K562 (cell line): ENCODE data around the gene BCL11A. TPM values are rescaled to one million over a fixed set of nuclear protein-coding genes. Genes with fewer than 3 reads are reported as not detected.

Source experiments
- ATAC-seq: fragments of 200-7000 bp; cut with Tn5 transposase; 3 replicates; pipeline ENCODE4 v1.9.1; 2020; ENCODE audit warnings: moderate library complexity
- BruUV-seq: library from RNA; stranded (reverse); fragments of 400-500 nt; replicated peaks from 2 replicates; lab custom pipeline; 2021; lab: Mats Ljungman, UMichigan
- CTCF ChIA-PET: fragments of 300-600 bp; formaldehyde crosslinking; extraction: SDS; loops from one replicate; lab custom pipeline; 2021; ENCODE audit warnings: low intra/inter-chr PET ratio; lab: Yijun Ruan, JAX
- POLR2A ChIA-PET: fragments of 300-600, 350-650 bp; sonication (Branson Sonifier 250); formaldehyde crosslinking; extraction: SDS; loops from one replicate; lab custom pipeline; 2021; ENCODE audit warnings: antibody characterized with exemption, inconsistent platforms; lab: Yijun Ruan, JAX
- DNase-seq, 4 experiments: peaks; one replicate each; pipeline versions ENCODE4 v3.0.0 to v3.0.0-alpha.2; 2011 to 2018; ENCODE audit warnings: low spot score in 3 of 4, mixed read lengths in 3 of 4; ENCODE audit errors: extremely low read depth in 1 of 4
- FAIRE-seq: peaks from 2 replicates; lab custom pipeline; 2011; peaks lifted over from hg19 to GRCh38; lab: Jason Lieb, UNC
- H2AFZ ChIP-seq: 2 replicates; pipeline ENCODE4 v1.6.0; 2011; ENCODE audit warnings: low read depth, low read length, control low read depth, inconsistent platforms
- H3K27ac ChIP-seq: fragments of 200-600 bp; 3 replicates; pipeline ENCODE4 v1.8.0; 2011; ENCODE audit warnings: low read depth, mild to moderate bottlenecking, control low read depth, inconsistent platforms, low read length, moderate library complexity, mixed read lengths; ENCODE audit errors: extremely low read depth
- H3K27me3 ChIP-seq, 2 experiments: fragments of 300-600 bp in 1 of 2; 2 replicates in 1 of 2; 3 replicates in 1 of 2; pipeline versions ENCODE4 v1.6.0 to v1.8.0; 2011; ENCODE audit warnings: inconsistent platforms in 2 of 2, low read length in 2 of 2, mild to moderate bottlenecking in 1 of 2, mixed read lengths in 1 of 2, moderate library complexity in 1 of 2; ENCODE audit not compliant: control insufficient read depth in 2 of 2, insufficient read depth in 2 of 2
- H3K36me3 ChIP-seq: fragments of 300-600 bp; 3 replicates; pipeline ENCODE4 v1.8.0; 2011; ENCODE audit warnings: mild to moderate bottlenecking, low read length, inconsistent platforms; ENCODE audit not compliant: control insufficient read depth, insufficient read depth
- H3K4me1 ChIP-seq, 2 experiments: fragments of 200-600 bp in 1 of 2; replicated peaks in 1 of 2; 2 replicates in 1 of 2; 3 replicates in 1 of 2; pipeline versions ENCODE4 v1.5.1 to v1.8.0; 2011; ENCODE audit warnings: inconsistent platforms in 2 of 2, low read length in 2 of 2, mild to moderate bottlenecking in 1 of 2, mixed read lengths in 1 of 2, moderate library complexity in 1 of 2; ENCODE audit not compliant: control insufficient read depth in 2 of 2, insufficient read depth in 2 of 2
- H3K4me2 ChIP-seq: 2 replicates; pipeline ENCODE4 v1.6.1; 2011; ENCODE audit warnings: low read length, control low read depth, inconsistent platforms, mixed read lengths; ENCODE audit not compliant: insufficient read depth
- H3K4me3 ChIP-seq: fragments of 200-600 bp; sonication (generic), shearing (Covaris generic); 2 replicates; pipeline ENCODE4 v1.5.1; 2016; ENCODE audit warnings: control low read depth, inconsistent platforms
- H3K79me2 ChIP-seq: fragments of 200-600 bp; 3 replicates; pipeline ENCODE4 v1.8.0; 2011; ENCODE audit warnings: low read length, inconsistent platforms; ENCODE audit not compliant: control insufficient read depth, insufficient read depth
- H3K9ac ChIP-seq, 2 experiments: 2 replicates each; pipeline versions ENCODE4 v1.6.0 to v1.6.1; 2011; ENCODE audit warnings: low read depth in 2 of 2, low read length in 2 of 2, control low read depth in 1 of 2, inconsistent platforms in 1 of 2, mild to moderate bottlenecking in 1 of 2, mixed read lengths in 1 of 2; ENCODE audit not compliant: insufficient read depth in 1 of 2
- H3K9me1 ChIP-seq: one replicate; pipeline ENCODE4 v1.6.0; 2011; ENCODE audit warnings: inconsistent platforms, mild to moderate bottlenecking, low read length, moderate library complexity; ENCODE audit not compliant: control insufficient read depth, insufficient read depth
- H3K9me3 ChIP-seq: replicated peaks from 2 replicates; pipeline ENCODE4 v1.5.1; 2011; ENCODE audit warnings: low read depth, low read length, inconsistent platforms; ENCODE audit not compliant: control insufficient read depth, insufficient read depth
- H4K20me1 ChIP-seq: replicated peaks from 2 replicates; pipeline ENCODE4 v1.6.1; 2011; ENCODE audit warnings: low read length, inconsistent platforms, mixed read lengths; ENCODE audit not compliant: control insufficient read depth, insufficient read depth
- CCNT2 ChIP-seq: IDR thresholded peaks from 2 replicates; pipeline ENCODE4 v1.6.1; 2011; ENCODE audit warnings: borderline replicate concordance, low read depth, mild to moderate bottlenecking, moderate library complexity, mixed read lengths, low read length; ENCODE audit not compliant: insufficient read length; ENCODE audit errors: extremely low read depth
- NR1H2 ChIP-seq: sonication (generic); formaldehyde crosslinking; IDR thresholded peaks from 2 replicates; pipeline ENCODE4 v1.4.0; 2020; ENCODE audit warnings: mild to moderate bottlenecking, missing genetic modification reagents
- TCF7L2 ChIP-seq: fragments of 150-350 bp; IDR thresholded peaks from 2 replicates; pipeline ENCODE4 v1.6.1; 2016; ENCODE audit warnings: low read depth, mild to moderate bottlenecking, low read length, moderate library complexity
- ZNF239 ChIP-seq: fragments of 250-450 bp; sonication (Bioruptor Pico); IDR thresholded peaks from 2 replicates; pipeline ENCODE4 v1.4.0; 2020; ENCODE audit warnings: mild to moderate bottlenecking
- ZNF354B ChIP-seq: fragments of 250-450 bp; sonication (Bioruptor Pico); IDR thresholded peaks from 2 replicates; pipeline ENCODE4 v1.4.0; 2020
- WGBS: fragments of 100-300 bp; shearing (Covaris generic); methylation state at CpG from one replicate; pipeline ENCODE4 v1.1.6; 2016; ENCODE audit warnings: low coverage, mixed read lengths; ENCODE audit not compliant: insufficient coverage; ENCODE audit errors: missing lambda C conversion rate; 5-methylcytosine and 5-hydroxymethylcytosine counted together
- in situ Hi-C: fragments of 300-500 bp; cut with MboI; formaldehyde crosslinking; loops from 4 replicates; pipeline ENCODE4 v1.15.0; 2018; ENCODE audit warnings: inconsistent platforms, mixed read lengths
- intact Hi-C: fragments of 100-400 bp; cut with micrococcal nuclease; formaldehyde crosslinking; loops from 2 replicates; pipeline ENCODE4 v1.14.2; 2022
- polyA plus RNA-seq, 8 experiments: library from polyadenylated mRNA; depleted of rRNA in 4 of 8; stranded (reverse) in 5 of 8; unstranded in 3 of 8; fragments of >200 nt; fragmentation: Nextera tagmentation in 2 of 8; fragmentation: Illumina TruSeq in 1 of 8; extraction: Ambion mirVana in 2 of 8; extraction: Trizol in 1 of 8; gene quantifications; 2 replicates each; pipeline versions ENCODE4 v1.2.1 to v1.2.3, GENCODE V29; 2011 to 2014; ENCODE audit warnings: inconsistent platforms in 1 of 8, missing spikeins in 1 of 8
- total RNA-seq, 7 experiments: library from RNA; depleted of rRNA in 6 of 7; stranded (reverse); fragments of >200 nt in 6 of 7; fragmentation: Illumina TruSeq in 2 of 7; extraction: Trizol in 2 of 7; gene quantifications; 2 replicates each; pipeline versions ENCODE4 v1.2.1 to v1.2.3, GENCODE V29; 2011 to 2021; ENCODE audit warnings: low replicate concordance in 1 of 7

Gene BCL11A
- total and polyA plus RNA-seq, 9 of the 15 experiments (the other 6 are each of a cell fraction or from before 2014, with no cell fraction given): 0.13 TPM; not detected in 8

DNA sequence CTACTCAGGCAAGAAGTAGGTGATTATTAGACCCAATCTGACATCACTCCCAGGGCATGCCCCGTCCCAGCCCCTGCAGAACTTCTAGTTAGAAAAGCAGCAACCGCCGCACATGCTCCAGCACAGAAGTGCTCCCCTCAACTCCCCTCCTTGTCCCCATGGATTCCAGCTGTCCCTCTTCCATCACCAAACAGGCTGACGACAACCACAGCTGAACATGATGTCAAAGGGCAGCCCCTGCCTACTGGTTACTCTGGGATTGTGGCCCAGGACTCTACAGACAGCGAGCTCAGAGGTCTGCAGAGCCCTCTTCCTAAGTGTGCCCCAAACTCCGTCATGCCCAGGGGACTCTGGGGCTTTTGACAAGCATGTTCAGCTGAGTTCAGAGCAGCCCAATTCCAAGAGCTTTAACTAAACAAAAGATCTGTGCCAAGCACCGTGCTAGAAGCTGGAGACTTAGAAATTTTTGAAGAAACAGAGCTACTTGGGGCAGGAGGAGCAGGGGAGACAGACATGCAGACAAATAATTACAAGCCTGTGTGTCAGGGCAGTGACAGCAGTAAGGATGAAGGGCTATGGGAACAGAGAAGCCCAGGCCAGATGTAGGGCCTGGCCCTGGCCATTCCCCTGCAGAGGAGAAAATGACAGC, 148.1 kb downstream of the BCL11A start:
- Histone ChIP-seq H3K4me1 (no peaks in the 10 kb centered on the region), H2AFZ (no peak overlapping the region), H3K9me1 (no peaks in the 10 kb centered on the region), H3K79me2 (no peaks in the 10 kb centered on the region), H3K9me3 (no peaks in the 10 kb centered on the region), H3K9ac (no peak overlapping the region), H3K27me3 (peaks cover 3 to 23% of the 10 kb centered on the region in 2 experiments; a peak in 2 of 5 replicates), H3K4me3 (no peak overlapping the region), H3K4me2 (no peak overlapping the region), H3K27ac (no peak overlapping the region), H4K20me1 (no peaks in the 10 kb centered on the region; the same call in 1 of the 2 replicates), H3K36me3 (no peaks in the 10 kb centered on the region)
- no peak for DNase-seq
- BruUV-seq: no TSS peak
- no peak for TF ChIP-seq TCF7L2
- no peak for TF ChIP-seq ZNF354B (CRISPR knock-in tag)
- TF ChIP-seq CCNT2: no peak
- no peak for TF ChIP-seq ZNF239
- TF ChIP-seq NR1H2 (CRISPR knock-in tag): no peak
- ChIA-PET POLR2A (no interaction called here), CTCF (interaction anchor here (0.7 kb wide), 1 partner anchor 34 kb away, joined by 6 read pairs; no protein-coding TSS in a partner anchor)
- no peak for ATAC-seq
- in situ Hi-C loops (no loop called here), intact Hi-C loops (no loop called here)
- WGBS: 1% methylated on average over 7 of the region's 7 CpGs
- FAIRE-seq: no peak

Other genes starting within 250 kb of the BCL11A start
- gene PAPOLG, start 202.6 kb upstream of the BCL11A start, total RNA-seq (2014; rRNA removed): 8.0 and 9.9 TPM in 2 replicates
- 16.3 and 17.8 TPM in 2 replicates for gene PAPOLG, start 202.6 kb upstream of the BCL11A start, total RNA-seq (2014; rRNA removed; fragmentation: Illumina TruSeq; extraction: Trizol)
- gene PAPOLG, start 202.6 kb upstream of the BCL11A start, total RNA-seq (2015; rRNA removed; fragmentation: Illumina TruSeq; extraction: Trizol): 13.8 and 15.0 TPM in 2 replicates
- 10.0 and 11.1 TPM in 2 replicates for gene PAPOLG, start 202.6 kb upstream of the BCL11A start, total RNA-seq (2021)
- gene PAPOLG, start 202.6 kb upstream of the BCL11A start, polyA plus RNA-seq (2011; rRNA removed): 14.3 and 15.2 TPM in 2 replicates
- gene PAPOLG, start 202.6 kb upstream of the BCL11A start, polyA plus RNA-seq (2014; fragmentation: Illumina TruSeq; extraction: Trizol): 9.7 and 11.7 TPM in 2 replicates
- 1 to 10 TPM; 3.9 to 8.9 TPM for gene PAPOLG, start 202.6 kb upstream of the BCL11A start, polyA plus RNA-seq (2014; fragmentation: Nextera tagmentation; extraction: Ambion mirVana)
- 4.8 and 8.4 TPM in 2 replicates for gene PAPOLG, start 202.6 kb upstream of the BCL11A start, polyA plus RNA-seq (2014; rRNA removed)